Measurements from ENCODE around the gene TASOR2. TPM values are rescaled to one million over a fixed set of nuclear protein-coding genes. Genes with fewer than 3 reads are reported as not detected.
A peak's percentile ranks its signal among the peaks of the same experiment; 100 is the strongest.

TASOR2 gene
- total RNA-seq, 2 experiments from 2014 or later = 50.0 to 51.0 TPM

DNA sequence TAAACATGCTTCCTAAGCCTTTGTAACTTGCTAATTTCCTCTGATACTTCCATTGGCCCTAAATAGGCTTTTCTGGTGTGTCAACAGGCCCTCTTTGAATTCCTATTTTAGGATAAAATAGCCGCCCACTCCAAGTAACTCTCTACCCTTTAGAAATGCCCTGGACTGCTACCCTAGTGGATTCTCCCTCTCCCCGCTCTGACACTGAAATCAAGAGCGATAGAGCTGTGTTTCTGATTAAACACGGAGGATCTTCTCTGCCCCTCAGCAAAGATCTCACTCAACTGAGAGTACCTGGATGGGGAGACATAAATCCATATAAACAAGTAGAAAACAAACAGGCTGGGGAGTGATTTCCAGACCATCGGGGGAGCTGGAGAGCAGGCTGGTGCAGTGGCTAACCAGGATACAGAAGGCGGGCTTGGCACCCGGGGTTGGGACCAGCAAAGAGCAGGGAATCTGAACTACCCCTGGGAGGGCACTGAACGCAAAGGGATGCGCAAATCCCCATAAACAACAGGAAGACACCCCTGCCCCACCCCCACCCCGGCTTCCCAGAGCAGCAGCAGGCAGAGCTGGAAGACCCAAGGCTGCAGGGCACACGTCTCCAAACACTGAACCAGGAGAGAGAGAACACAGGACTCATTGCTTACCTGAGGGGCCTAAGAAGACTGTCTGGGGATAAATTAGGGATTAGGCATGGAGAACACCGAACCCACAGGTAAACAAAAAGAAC, 20.8 kb upstream of the TASOR2 start:
- no peak overlapping the region for H3K4me3 ChIP-seq (ENCODE audit: low read length)
- ATAC-seq (ENCODE audit: poor library complexity) = no peak
- intact Hi-C loops (cut with DNase I, micrococcal nuclease) = no loop called here
- POLR2A ChIA-PET = no interaction called here
- H3K4me3 Mint-ChIP-seq = peak overlapping the region; percentile 59
- H3K9me3 ChIP-seq (ENCODE audit: control insufficient read depth in 1 of 2, insufficient read depth in 1 of 2, low read length in 2 of 2) = no peaks in the 10 kb centered on the region
- CTCF ChIA-PET = interaction anchor here (1.6 kb wide), 1 partner anchor 18 kb away, joined by 4 read pairs; no protein-coding TSS in a partner anchor
- no peaks in the 10 kb centered on the region for H3K27me3 Mint-ChIP-seq
- DNase-seq = no peak
- no peaks in the 10 kb centered on the region for H3K36me3 ChIP-seq (ENCODE audit: insufficient read depth, low read length)
- H3K27ac Mint-ChIP-seq = no peak overlapping the region
- peaks cover 4% of the 10 kb centered on the region for H3K36me3 Mint-ChIP-seq (ENCODE audit: low read depth)
- H3K27ac ChIP-seq (ENCODE audit: low read depth in 1 of 2, low read length in 2 of 2) = no peak overlapping the region
- peaks cover 42% of the 10 kb centered on the region for H3K4me1 Mint-ChIP-seq (ENCODE audit: low read depth)
- H3K9me3 Mint-ChIP-seq = no peaks in the 10 kb centered on the region
- TF ChIP-seq CTCF (IDR thresholded peaks at IDR 0.05) = no peak
- no peaks in the 10 kb centered on the region for H3K27me3 ChIP-seq (ENCODE audit: control insufficient read depth in 1 of 2, insufficient read depth in 2 of 2, low read length in 2 of 2)
- H3K4me1 ChIP-seq (ENCODE audit: insufficient read depth, low read length) = peaks cover 24% of the 10 kb centered on the region

GRCh38 chr10:5665373-5666007, 19.1 kb upstream of the TASOR2 start:
- peaks cover 4% of the 10 kb centered on the region for H3K36me3 Mint-ChIP-seq (ENCODE audit: low read depth)
- Histone ChIP-seq H3K27ac (ENCODE audit: low read depth in 1 of 2, low read length in 2 of 2) (no peak overlapping the region), H3K36me3 (ENCODE audit: insufficient read depth, low read length) (no peaks in the 10 kb centered on the region), H3K9me3 (ENCODE audit: control insufficient read depth in 1 of 2, insufficient read depth in 1 of 2, low read length in 2 of 2) (no peaks in the 10 kb centered on the region), H3K27me3 (ENCODE audit: control insufficient read depth in 1 of 2, insufficient read depth in 2 of 2, low read length in 2 of 2) (no peaks in the 10 kb centered on the region), H3K4me1 (ENCODE audit: insufficient read depth, low read length) (peaks cover 13% of the 10 kb centered on the region), H3K4me3 (ENCODE audit: low read length) (peak overlapping the region; percentile 69)
- H3K4me1 Mint-ChIP-seq (ENCODE audit: low read depth) = peaks cover 32% of the 10 kb centered on the region
- H3K27me3 Mint-ChIP-seq = no peaks in the 10 kb centered on the region
- POLR2A ChIA-PET = interaction anchor here (1.1 to 1.3 kb wide), 2 partner anchors 19 to 219 kb away, joined by 3 to 4 read pairs; partner anchors contain the start of gene TASOR2
- no peak for TF ChIP-seq CTCF (IDR thresholded peaks at IDR 0.05)
- no peaks in the 10 kb centered on the region for H3K9me3 Mint-ChIP-seq
- H3K27ac Mint-ChIP-seq = peak overlapping the region; percentile 38
- intact Hi-C loops (cut with DNase I, micrococcal nuclease) = no loop called here
- DNase-seq = no peak
- no peak for ATAC-seq (ENCODE audit: poor library complexity)
- peak overlapping the region; percentile 91 for H3K4me3 Mint-ChIP-seq
- CTCF ChIA-PET = interaction anchor here (1.6 kb wide), 1 partner anchor 16 kb away, joined by 4 read pairs; no protein-coding TSS in a partner anchor

DNA sequence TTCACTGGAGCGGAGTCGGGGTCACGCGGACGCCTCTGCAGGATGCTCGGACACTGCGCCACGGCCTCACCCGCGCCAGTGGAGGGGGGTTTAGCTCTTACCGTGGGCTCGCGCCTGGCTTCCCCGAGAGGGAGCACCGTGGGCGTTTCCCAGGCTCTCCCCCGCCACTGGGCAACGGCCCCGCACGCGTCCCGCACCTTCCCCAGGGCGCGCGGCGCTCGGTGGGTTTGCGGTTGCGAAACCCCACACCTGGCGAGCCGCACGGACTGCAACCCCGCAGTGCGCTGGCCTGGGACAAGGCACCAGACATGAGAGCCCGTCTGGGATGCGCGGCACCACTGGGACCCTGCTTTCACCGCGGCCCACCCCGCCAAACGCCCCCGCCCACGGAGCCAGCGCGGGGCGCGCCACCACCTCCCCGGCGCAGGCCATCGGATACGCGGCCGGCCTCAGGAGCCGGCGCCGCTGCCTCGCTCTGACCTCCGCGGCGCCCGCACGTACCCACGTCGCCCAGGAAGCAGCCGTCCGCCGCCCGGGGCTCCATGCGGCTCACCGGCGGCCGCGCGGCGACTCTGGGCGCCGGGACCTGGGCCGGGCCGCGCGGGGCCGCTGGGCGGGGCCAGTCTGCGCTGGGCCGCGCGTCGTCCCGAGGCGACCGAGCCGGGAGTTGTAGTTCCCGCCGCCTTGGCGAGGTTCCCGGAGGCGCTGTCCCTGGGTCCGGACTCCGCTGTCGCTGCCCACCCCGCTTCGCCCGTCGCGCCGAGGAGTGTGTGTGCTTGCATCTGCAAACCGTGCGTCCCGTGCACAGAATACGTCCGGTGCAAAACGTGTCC, 18.4 kb upstream of the TASOR2 start, which contains the start of gene ASB13:
Gene ASB13 (minus strand): TSS at position 588 of the 833 bp plus-strand sequence. CDS start 44 bp downstream, at position 544.
- Histone ChIP-seq H3K27ac (ENCODE audit: low read depth in 1 of 2, low read length in 2 of 2) (no peak within 1 kb of the TSS), H3K4me1 (ENCODE audit: insufficient read depth, low read length) (peaks cover 13% of the 10 kb centered on the region), H3K27me3 (ENCODE audit: control insufficient read depth in 1 of 2, insufficient read depth in 2 of 2, low read length in 2 of 2) (no peaks in the 10 kb centered on the region), H3K36me3 (ENCODE audit: insufficient read depth, low read length) (no peaks in the 10 kb centered on the region), H3K9me3 (ENCODE audit: control insufficient read depth in 1 of 2, insufficient read depth in 1 of 2, low read length in 2 of 2) (no peaks in the 10 kb centered on the region), H3K4me3 (ENCODE audit: low read length) (peak within 1 kb of the TSS; percentile 69)
- CTCF ChIA-PET = no interaction called here
- TF ChIP-seq CTCF (IDR thresholded peaks at IDR 0.05) = no peak
- Mint-ChIP-seq H3K4me3 (peak within 1 kb of the TSS; percentile 94), H3K27ac (peak within 1 kb of the TSS; percentile 61), H3K9me3 (no peaks in the 10 kb centered on the region), H3K27me3 (no peaks in the 10 kb centered on the region), H3K4me1 (ENCODE audit: low read depth) (peaks cover 26% of the 10 kb centered on the region), H3K36me3 (ENCODE audit: low read depth) (peaks cover 4% of the 10 kb centered on the region)
- peak in 10 of 14 experiments; percentile 3 to 65 (median 37) for DNase-seq
- intact Hi-C loops (cut with DNase I, micrococcal nuclease) = no loop called here
- peak; percentile 81 for ATAC-seq (ENCODE audit: poor library complexity)
- POLR2A ChIA-PET = interaction anchor here (1.1 to 1.3 kb wide), 2 partner anchors 18 to 220 kb away, joined by 3 to 4 read pairs; partner anchors contain the start of gene TASOR2

Measured in CD4-positive, alpha-beta T cell (primary cell).